GM18517 (cell line): Measurements from ENCODE around the gene TMEM121B.

Source experiments
- ATAC-seq: cut with Tn5 transposase; IDR thresholded peaks from one replicate; pipeline ENCODE4 v1.9.1; 2021; ENCODE audit warnings: mild to moderate bottlenecking, moderate library complexity; ENCODE audit not compliant: unreplicated experiment

The TMEM121B gene

GRCh38 chr22:17112491-17113042, 8.6 kb downstream of the TMEM121B start:
- no peak for ATAC-seq

GRCh38 chr22:17110791-17111550, 10.2 kb downstream of the TMEM121B start:
- ATAC-seq: no peak

GRCh38 chr22:17109976-17110375, 11.2 kb downstream of the TMEM121B start:
- ATAC-seq: no peak

DNA sequence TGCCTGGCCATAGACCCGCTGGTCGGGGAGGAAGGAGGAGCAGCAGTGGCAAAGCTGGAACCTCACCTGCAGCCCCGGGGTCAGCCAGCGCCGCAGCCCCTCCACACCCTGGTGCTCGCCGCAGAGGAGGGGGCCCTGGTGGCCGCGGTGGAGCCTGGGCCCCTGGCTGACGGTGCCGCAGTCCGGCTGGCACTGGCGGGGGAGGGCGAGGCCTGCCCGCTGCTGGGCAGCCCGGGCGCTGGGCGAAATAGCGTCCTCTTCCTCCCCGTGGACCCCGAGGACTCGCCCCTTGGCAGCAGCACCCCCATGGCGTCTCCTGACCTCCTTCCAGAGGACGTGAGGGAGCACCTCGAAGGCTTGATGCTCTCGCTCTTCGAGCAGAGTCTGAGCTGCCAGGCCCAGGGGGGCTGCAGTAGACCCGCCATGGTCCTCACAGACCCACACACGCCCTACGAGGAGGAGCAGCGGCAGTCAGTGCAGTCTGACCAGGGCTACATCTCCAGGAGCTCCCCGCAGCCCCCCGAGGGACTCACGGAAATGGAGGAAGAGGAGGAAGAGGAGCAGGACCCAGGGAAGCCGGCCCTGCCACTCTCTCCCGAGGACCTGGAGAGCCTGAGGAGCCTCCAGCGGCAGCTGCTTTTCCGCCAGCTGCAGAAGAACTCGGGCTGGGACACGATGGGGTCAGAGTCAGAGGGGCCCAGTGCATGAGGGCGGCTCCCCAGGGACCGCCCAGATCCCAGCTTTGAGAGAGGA, 11.9 kb downstream of the TMEM121B start:
- ATAC-seq: no peak

GRCh38 chr22:17108256-17109112, 12.7 kb downstream of the TMEM121B start:
- ATAC-seq: no peak

DNA sequence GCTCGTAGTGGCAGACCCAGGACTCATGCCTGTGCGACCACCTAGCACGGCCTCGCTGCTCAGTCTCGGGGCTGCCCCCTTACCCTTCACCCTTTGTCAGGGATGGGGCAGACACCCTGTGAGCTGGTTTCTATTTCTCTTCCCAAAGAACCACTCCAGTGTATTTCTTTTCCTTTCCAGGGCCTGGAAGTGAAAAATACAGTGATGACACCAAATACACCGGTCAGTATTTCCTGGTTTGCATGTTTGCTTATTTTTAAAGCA, 13.7 kb downstream of the TMEM121B start:
- no peak for ATAC-seq

DNA sequence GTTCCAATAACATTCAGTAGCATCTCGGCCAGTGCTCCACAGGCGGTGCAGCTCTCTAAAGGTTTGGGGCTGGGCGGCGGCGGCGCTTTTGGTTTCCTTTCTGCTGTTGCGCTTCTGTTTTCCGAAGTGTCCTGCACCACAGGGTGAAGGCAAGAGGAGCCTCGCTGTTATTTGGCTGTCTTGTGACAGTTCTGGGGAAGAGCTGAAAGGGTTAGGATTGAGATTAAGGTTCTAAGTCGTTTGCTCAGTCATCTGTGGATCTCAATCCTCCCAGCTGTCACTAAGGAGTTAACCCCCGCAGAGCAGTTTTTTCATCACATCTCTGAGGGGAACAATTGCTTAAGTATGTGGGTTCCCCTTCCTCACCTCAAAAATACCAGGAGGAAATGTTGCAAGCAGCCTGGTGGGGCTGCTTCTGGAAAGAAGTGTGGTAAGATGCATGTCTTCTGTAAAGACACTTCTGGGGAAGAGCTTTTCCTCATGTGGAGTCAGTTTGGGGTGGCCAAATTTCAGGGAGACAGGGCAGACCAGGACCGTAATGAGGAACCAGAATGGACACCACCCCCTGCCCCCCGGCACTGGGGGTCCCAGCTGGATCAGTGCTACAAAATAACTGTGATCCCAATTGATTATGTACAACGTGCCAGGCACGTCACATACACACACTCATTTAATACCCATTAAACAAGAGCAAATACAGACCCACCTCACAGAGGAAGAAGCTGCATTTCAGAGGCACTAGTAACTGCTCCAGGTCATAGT, 14.2 kb downstream of the TMEM121B start:
- ATAC-seq: no peak

GRCh38 chr22:17106161-17106784, 14.9 kb downstream of the TMEM121B start:
- ATAC-seq: no peak

DNA sequence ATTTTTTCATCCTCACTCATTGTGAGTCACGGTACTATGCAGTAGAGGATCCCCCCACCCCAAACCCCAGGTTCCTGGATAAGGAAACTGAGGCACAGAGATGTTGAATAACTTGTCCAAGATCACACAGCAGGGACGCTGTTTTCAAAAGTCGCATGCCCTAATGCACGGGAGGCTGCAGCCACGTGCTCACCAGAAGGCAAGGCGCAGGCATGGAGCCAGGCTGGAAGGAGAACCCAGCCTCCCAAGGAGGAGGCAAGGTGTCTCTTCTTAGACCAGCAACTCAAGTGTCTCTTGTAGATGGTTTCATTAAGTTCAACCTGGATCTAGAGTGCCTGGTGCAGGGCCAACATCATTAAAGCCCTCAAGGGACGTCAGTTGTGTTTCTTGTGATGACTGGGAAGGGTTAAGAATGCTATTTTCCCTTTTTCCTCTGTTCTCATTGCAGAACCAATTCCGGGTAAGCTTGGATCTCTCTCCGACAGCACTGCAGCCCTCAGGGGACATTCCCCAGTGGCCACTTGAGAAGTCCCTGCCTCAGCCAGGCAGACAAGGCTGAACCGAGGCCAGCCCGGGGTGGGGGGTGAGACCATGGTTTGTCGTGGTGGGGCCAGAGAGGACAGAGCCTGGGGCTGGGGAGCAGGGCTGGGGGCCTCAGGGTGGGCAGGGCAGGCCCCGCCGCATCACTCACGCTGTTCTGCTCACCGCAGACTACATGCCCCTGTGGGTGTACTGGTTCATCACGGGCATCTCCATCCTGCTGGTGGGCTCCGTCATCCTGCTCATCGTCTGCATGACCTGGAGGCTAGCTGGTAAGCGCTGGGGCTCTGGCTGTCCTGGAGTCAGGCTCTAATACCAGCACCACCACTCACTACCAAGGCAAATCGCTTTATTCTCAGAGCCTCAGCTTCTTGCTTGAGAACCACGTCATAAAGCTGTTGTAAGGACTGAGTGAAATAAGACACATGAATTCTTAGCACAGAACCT, 15.7 kb downstream of the TMEM121B start:
- ATAC-seq: no peak

DNA sequence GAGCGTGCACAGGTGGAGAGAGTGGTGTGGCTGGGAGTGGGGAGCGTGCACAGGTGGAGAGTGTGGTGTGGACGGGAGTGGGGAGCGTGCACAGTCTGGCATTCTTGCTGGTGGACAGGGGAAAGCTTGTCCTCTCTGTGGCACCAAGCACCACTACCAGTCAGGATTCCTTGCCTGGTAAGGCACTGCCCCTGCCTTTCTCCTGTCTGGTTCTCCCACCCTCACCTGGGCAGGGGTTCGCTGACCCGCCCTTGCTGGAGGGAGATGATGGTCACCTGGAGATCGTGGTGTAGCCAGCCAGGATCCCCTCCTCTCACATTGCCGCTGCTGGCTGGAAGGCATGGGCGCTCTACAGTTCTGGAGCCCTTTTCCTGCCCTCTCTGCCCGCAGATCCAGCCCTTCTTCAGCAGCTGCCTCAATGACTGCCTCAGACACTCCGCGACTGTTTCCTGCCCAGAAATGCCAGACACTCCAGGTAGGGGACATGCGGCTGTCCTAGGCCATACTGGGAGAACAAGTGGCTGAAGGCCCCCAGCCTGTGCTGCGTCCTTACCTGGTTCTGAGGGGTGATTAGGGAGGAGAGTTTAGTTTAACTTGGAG, 16.7 kb downstream of the TMEM121B start:
- ATAC-seq: no peak

DNA sequence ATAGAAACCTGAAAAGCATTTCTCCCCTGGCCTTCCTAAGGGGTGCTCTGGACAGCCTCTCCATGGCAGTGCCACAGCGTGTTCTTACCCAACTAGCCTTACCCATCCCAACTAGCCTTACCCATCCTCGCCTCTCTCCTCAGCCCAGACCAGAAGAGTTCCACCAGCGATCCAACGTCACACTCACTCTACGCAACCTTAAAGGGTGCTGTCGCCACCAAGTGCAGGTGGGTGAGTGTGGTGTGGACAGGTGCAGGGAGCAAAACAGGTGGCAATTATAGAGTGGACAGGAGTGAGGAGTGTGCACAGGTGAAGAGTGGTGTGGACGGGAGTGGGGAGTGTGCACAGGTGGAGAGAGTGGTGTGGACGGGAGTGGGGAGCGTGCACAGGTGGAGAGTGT, 17.8 kb downstream of the TMEM121B start:
- ATAC-seq: no peak

- no peak for ATAC-seq
Measured at GRCh38 chr22:17102297-17102667, 18.9 kb downstream of the TMEM121B start.

DNA sequence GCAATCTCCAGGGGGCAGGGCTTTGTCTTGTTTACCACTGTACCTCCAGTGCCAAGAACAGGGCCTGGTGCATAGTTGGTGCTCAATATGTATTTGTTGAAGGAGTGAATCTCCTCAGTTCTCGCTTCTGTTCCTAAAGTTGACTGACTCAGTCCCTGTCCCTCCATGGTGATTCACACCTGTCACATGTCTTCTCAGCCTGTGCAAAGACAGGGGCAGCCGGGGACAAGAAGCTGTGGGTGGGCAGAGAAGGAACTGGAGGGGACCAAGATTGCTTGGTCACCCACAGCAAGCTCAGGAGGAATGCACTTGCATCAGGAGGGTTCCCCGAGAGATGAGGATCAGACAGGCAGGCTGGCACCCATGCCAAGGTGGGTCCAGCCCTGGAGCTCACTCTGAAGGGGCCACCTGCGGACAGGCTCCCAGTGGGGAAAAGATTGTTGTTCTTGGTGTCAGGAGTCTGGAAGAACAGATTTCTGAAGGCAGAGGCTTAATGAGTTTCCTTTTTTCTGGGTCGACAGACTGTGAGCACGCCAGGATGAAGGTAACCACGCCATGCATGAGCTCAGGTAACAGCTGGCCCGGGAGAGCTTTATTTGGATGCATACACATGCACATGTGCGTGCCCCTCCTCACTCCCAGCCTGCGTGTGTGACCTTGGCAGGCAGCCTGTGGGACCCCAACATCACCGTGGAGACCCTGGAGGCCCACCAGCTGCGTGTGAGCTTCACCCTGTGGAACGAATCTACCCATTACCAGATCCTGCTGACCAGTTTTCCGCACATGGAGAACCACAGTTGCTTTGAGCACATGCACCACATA, 19.5 kb downstream of the TMEM121B start:
- ATAC-seq: no peak

DNA sequence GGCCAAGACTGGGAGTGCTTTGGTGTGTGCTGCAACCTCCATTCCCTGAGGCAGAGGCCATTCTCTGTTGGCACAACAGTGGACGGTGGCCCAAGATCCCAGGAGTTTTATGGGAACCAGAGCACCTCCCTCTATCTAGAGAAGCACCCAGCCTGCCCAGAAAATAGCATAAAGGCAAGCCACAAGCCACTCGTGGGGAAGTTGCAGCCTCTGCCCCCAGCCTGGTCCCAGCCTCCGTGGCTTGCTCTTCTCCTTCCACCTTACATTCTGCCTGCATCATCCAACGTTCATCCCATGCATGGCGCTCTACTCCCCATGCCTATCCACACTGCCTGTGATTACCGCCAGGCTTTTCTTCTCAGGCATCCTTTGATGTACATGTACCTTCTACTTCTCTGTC, 20.5 kb downstream of the TMEM121B start:
- ATAC-seq: no peak

DNA sequence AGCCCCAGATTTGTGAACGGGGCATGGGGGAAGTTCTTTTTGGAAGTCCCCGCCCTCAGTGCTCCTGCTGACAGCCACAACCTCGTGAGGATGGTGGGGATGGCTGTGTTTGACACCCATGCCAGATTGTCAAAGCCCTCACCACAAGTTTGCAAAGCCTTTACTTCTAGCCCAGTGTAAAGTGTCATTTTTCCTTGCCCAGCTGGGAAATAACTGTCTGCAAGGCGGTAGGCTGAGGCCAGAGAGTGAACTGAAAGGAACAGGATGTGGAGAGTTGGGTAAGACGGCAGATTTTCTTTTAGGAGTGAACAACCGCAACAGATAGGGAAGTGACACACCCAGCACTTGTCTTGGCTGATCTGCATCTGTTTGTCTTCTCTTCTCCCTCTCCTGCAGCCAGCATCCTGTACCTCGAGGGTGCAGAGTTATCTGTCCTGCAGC, 22.8 kb downstream of the TMEM121B start:
- ATAC-seq: no peak

DNA sequence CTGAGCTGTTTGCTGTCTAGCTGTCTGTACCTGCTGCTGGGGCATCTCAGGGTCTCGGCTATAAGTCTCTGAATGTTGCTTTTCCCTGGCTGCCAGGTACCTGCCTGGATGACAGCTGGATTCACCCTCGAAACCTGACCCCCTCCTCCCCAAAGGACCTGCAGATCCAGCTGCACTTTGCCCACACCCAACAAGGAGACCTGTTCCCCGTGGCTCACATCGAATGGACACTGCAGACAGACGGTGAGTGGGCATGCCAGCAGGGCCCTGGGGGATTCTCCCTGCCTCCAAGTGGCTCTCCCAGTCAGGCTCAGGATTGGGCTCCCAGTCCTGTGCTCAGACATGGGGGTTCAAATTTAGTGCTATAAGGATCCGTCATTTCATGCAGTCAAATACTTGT, 23.5 kb downstream of the TMEM121B start:
- no peak for ATAC-seq

DNA sequence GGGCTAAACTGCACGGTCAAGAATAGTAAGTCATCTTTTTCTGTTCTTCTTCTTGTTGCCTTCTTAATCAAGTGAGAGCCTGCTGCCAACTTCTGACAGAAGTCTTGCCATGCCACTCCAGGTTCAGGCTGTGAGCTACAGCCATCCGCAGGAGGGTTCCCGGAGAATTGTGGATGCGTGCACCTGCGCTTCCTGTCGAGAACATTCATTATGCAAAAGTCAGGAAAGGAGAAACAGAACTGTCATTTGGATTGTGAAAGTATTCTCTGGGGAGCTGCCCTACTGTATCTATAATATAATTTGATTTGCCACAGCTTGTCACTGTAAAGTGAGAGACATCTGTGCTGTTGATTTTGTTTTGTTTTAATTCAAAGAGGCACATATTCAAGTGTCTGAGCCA, 24.1 kb downstream of the TMEM121B start:
- no peak for ATAC-seq

DNA sequence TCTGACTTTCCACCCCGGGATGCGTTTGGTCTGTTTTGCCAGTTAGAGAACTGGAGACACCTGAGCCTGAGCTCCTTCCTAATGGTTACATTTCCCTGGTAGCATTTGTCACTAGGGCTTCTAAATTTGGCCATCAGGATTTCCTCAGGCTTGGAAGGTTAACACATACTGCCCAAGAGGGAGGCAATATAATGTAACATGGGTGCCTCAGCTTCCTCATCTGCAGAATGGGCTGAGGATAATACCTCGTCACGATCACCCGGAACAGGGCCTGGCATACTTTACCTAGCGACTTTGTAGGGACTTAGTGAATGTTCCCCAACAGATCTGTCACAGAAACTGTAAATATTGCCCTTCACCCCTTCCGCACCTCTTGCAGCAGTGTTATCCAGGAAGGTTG, 25.1 kb downstream of the TMEM121B start:
- ATAC-seq: no peak
